ENCODE results near the gene BIN2.
"Not testable (repeated sequence)": the region's sequence is repeated elsewhere in the genome, so short reads cannot be mapped to it uniquely, and the experiment has no call there.

DNA sequence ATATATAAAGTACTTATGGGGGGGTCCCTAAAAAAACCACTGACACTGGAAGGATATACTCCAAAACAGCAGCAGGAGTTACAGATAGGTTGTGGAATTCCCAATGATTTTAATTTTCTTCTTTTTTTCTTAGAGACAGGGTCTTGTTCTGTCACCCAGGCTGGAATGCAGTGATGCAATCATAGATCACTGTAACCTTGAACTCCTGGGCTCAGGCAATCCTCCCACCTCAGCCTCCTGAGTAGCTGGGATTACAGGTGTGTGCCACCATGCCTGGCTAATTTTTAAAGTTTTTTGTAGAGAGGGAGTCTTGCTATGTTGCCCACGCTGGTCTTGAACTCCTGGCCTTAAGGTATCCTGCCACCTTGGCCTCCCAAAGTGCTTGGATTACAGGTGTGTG, 64.4 kb downstream of the BIN2 start:
- TF ChIP-seq EZH2 (IDR thresholded peaks at IDR 0.05; ENCODE audit: borderline replicate concordance, low read depth, low read length, poor library complexity, severe bottlenecking): not testable (repeated sequence)
- TF ChIP-seq, protein P1, sequence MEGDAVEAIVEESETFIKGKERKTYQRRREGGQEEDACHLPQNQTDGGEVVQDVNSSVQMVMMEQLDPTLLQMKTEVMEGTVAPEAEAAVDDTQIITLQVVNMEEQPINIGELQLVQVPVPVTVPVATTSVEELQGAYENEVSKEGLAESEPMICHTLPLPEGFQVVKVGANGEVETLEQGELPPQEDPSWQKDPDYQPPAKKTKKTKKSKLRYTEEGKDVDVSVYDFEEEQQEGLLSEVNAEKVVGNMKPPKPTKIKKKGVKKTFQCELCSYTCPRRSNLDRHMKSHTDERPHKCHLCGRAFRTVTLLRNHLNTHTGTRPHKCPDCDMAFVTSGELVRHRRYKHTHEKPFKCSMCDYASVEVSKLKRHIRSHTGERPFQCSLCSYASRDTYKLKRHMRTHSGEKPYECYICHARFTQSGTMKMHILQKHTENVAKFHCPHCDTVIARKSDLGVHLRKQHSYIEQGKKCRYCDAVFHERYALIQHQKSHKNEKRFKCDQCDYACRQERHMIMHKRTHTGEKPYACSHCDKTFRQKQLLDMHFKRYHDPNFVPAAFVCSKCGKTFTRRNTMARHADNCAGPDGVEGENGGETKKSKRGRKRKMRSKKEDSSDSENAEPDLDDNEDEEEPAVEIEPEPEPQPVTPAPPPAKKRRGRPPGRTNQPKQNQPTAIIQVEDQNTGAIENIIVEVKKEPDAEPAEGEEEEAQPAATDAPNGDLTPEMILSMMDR (conservative IDR thresholded peaks at IDR 0.05; ENCODE audit: low read depth, low read length): not testable (repeated sequence)
